Uterus (tissue), 4 donors: ENCODE measurements around the gene NHEJ1. TPM values are rescaled to one million over a fixed set of nuclear protein-coding genes. Genes with fewer than 3 reads are reported as not detected.
A peak's percentile ranks its signal among the peaks of the same experiment; 100 is the strongest.

ENCODE experiments used
- DNase-seq, 2 donors: peaks; one replicate each; pipeline ENCODE4 v3.0.0-alpha.2; 2019 to 2020
- H3K27ac ChIP-seq, 2 donors: fragments of 200-600 bp; sonication (generic); 1 replicate in 1 of 2; 2 replicates in 1 of 2; pipeline ENCODE4 v1.5.1; 2016 to 2018
- H3K27me3 ChIP-seq, 2 donors: fragments of 200-600 bp; sonication (generic); one replicate each; pipeline ENCODE4 v1.5.1; 2018 to 2019; ENCODE audit warnings: control low read depth in 1 of 2
- H3K36me3 ChIP-seq, 2 donors: fragments of 200-600 bp; sonication (generic); one replicate each; pipeline ENCODE4 v1.5.1; 2019; ENCODE audit warnings: control low read depth in 1 of 2
- H3K4me1 ChIP-seq, 2 donors: fragments of 200-600 bp; sonication (generic); one replicate each; pipeline ENCODE4 v1.5.1; 2018 to 2019; ENCODE audit warnings: control low read depth in 1 of 2
- H3K4me3 ChIP-seq, 2 donors: fragments of 200-600 bp; sonication (generic); 1 replicate in 1 of 2; 2 replicates in 1 of 2; pipeline ENCODE4 v1.5.1; 2018 to 2019; ENCODE audit warnings: mild to moderate bottlenecking in 1 of 2
- H3K9me3 ChIP-seq, 2 donors: fragments of 200-600 bp; sonication (generic); one replicate each; pipeline ENCODE4 v1.5.1; 2019; ENCODE audit warnings: control low read depth in 1 of 2
- POLR2A ChIP-seq, 2 donors: fragments of 450-650 bp; IDR thresholded peaks; one replicate each; pipeline ENCODE4 v1.6.1; 2016; ENCODE audit warnings: antibody characterized with exemption in 2 of 2, mild to moderate bottlenecking in 1 of 2, moderate library complexity in 1 of 2
- intact Hi-C: fragments of 100-400 bp; cut with DNase I; formaldehyde crosslinking; loops from one replicate; pipeline ENCODE4 v1.15.1; 2023; ENCODE audit warnings: low total_unique reads
- total RNA-seq, 4 donors: library from RNA; depleted of rRNA in 3 of 4; stranded (reverse); fragments of >200 nt in 3 of 4; gene quantifications; one replicate each; pipeline versions ENCODE4 v1.1.0 to v1.2.4, GENCODE V29; 2014 to 2023
- TF ChIP-seq, protein P1 (sequence below), 4 experiments: fragments of 200-600 bp in 2 of 4; fragments of 450-650 bp in 2 of 4; sonication (generic) in 2 of 4; IDR thresholded peaks; one replicate each; pipeline ENCODE4 v1.5.1; 2016 to 2019; ENCODE audit warnings: antibody characterized with exemption in 4 of 4, mild to moderate bottlenecking in 2 of 4, moderate library complexity in 1 of 4
- donor health status: DM: yes; HTN: yes; CAD: no.

NHEJ1 gene
- total RNA-seq, 4 donors from 2014 or later: 15.0 to 162 (median 18.1) TPM

GRCh38 chr2:219179601-219180465 lies 19.2 kb upstream of the NHEJ1 start:
- peaks cover 0 to 7% of the 10 kb centered on the region in 2 donors for H3K4me1 ChIP-seq
- H3K27me3 ChIP-seq: no peaks in the 10 kb centered on the region
- intact Hi-C loops: loop anchor here (5.0 kb wide), 1 partner anchor 37 kb away; the partner anchor contains the start of gene ABCB6
- TF ChIP-seq, protein P1, sequence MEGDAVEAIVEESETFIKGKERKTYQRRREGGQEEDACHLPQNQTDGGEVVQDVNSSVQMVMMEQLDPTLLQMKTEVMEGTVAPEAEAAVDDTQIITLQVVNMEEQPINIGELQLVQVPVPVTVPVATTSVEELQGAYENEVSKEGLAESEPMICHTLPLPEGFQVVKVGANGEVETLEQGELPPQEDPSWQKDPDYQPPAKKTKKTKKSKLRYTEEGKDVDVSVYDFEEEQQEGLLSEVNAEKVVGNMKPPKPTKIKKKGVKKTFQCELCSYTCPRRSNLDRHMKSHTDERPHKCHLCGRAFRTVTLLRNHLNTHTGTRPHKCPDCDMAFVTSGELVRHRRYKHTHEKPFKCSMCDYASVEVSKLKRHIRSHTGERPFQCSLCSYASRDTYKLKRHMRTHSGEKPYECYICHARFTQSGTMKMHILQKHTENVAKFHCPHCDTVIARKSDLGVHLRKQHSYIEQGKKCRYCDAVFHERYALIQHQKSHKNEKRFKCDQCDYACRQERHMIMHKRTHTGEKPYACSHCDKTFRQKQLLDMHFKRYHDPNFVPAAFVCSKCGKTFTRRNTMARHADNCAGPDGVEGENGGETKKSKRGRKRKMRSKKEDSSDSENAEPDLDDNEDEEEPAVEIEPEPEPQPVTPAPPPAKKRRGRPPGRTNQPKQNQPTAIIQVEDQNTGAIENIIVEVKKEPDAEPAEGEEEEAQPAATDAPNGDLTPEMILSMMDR (IDR thresholded peaks at IDR 0.05): no peak
- TF ChIP-seq POLR2A (IDR thresholded peaks at IDR 0.05): no peak
- DNase-seq: no peak
- no peaks in the 10 kb centered on the region for H3K9me3 ChIP-seq
- no peaks in the 10 kb centered on the region for H3K36me3 ChIP-seq
- H3K27ac ChIP-seq: no peak overlapping the region
- H3K4me3 ChIP-seq: no peak overlapping the region

DNA sequence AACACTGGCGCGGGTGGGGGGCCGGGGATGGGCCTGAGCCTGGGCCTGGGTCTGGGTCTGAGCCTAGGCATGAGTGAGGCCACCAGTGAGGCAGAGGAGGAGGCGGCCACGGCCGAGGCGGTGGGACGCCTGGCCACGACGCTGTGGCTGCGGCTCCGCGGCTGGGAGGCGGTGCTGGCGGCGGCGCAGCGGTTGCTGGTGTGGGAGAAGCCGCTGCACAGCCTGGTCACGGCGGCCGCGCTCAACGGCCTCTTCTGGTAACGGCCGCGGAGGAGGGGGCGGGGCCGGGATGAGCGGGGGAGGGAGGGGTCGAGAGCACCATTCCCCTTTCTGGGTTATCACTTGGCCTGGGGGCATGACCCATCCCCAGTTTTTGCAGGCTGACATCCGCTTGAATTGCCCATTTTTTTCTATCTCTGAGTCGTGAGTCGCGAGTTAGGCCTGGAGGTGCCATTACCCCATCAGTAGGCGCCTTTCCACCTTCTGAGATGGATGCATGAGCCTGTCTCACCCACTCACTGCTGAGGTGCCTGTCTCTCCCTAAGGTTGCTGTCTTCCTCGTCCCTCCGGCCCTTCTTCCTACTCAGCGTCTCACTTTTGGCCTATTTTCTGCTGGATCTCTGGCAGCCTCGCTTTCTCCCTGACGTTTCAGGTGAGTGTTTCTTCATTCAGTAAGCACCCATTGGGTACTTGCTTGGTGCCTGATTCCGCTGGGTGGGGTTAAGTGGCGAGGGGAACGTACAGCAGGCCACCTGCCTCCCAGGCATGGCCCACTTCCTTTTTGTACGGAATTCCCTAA lies 18.0 kb upstream of the NHEJ1 start:
- Histone ChIP-seq H3K4me3 (peak overlapping the region; percentile 82 to 83), H3K27ac (peak overlapping the region; percentile 97 to 98), H3K27me3 (no peaks in the 10 kb centered on the region), H3K9me3 (no peaks in the 10 kb centered on the region), H3K36me3 (no peaks in the 10 kb centered on the region), H3K4me1 (peaks cover 0 to 7% of the 10 kb centered on the region in 2 donors)
- DNase-seq: peak in 1 of 2 donors; percentile 49
- TF ChIP-seq, protein P1 (IDR thresholded peaks at IDR 0.05): no peak
- no peak for TF ChIP-seq POLR2A (IDR thresholded peaks at IDR 0.05)
- intact Hi-C loops: no loop called here

DNA sequence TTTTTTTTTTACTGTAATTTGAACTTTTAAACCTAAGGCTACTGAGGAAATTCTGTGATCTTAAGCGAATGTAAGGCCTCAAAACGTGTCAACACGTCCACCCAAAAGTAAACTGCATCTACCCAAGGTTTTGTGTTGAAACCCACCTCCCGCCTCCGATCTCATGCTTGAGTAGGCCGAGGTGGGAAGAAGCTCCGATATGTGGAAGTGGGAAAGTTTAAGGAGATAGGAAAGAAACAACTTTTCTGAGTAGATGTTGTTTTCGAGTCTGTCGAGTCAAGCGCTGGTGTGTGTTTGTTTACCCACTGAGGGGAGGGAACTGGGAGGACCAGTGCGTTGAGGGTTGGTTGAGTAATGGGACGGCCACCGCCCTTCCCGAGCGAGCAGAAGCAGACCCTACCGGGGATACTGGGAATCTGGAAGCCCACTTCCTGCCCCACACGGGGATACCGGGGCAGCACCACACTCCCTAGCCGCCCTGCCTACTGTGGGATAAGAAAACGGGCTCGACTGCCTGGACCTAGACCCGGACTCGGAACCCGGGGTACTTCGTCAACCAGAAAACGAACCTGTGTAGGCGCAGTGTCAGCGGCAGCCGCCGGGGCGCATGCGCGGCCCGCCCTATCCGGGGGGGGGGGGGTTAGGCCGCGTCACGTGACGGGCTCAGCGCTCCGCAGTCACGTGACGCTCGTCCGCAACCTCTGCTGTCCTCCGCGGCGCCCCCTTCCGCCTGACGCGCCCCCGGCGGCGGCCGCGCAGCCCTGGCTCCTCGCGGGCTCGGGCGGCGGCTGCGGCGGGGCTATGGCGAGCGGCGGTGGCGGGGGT lies 17.1 kb upstream of the NHEJ1 start, which contains the start of gene RETREG2:
TSS of gene RETREG2 (plus strand) at position 724 of the 825 bp plus-strand sequence. CDS start at position 802, 78 bp downstream.
- intact Hi-C loops: no loop called here
- TF ChIP-seq, protein P1 (IDR thresholded peaks at IDR 0.05): peak in 3 of 4 experiments; percentile 58 to 65 (median 58)
- TF ChIP-seq POLR2A (IDR thresholded peaks at IDR 0.05): peak; percentile 90 to 100
- H3K9me3 ChIP-seq: no peaks in the 10 kb centered on the region
- H3K4me3 ChIP-seq: peak within 1 kb of the TSS; percentile 82 to 83
- peaks cover 0 to 7% of the 10 kb centered on the region in 2 donors for H3K4me1 ChIP-seq
- H3K36me3 ChIP-seq: no peaks in the 10 kb centered on the region
- H3K27ac ChIP-seq: peak within 1 kb of the TSS; percentile 97 to 98
- no peaks in the 10 kb centered on the region for H3K27me3 ChIP-seq
- peak; percentile 87 to 88 for DNase-seq

DNA sequence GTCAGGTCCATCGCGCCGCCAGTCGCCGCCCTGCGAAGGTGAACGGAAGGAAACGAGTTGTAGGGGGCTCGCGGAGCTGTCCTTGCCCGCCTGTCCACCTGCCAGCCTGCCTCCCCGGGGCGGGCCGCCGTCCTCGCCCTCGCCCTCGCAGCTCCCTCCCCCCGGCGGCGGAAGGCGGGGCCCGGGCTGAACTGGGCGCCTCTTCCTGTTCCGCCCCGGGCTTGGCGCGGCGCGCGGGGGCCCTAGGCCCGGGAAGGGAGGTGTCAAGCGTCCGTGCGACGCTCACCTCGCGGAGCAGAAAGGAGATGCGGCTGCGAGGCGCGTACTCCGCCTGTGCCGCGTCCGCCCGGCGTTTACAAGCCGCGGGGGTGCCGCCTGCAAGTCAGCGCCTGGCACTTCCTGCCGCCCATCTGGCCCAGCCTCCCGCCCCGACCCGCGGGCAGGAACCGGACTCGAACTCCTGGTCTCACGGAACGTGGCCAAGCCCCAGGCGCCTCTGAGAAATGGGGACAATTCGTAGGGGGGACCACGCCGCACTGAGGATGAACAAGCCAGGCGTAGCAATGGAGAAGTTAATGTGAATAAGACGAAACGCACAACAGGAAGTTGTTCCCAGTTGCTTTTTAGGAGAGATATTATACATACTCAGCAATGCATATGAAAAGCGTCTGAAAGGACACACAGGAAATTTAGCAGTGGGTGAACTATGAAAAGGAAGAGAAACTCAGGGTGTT lies 16.4 kb upstream of the NHEJ1 start, which contains the start of gene CNPPD1:
TSS of gene CNPPD1 (minus strand) at position 108 of the 734 bp plus-strand sequence. CDS start at position 11, 97 bp downstream.
- peak within 1 kb of the TSS; percentile 82 to 83 for H3K4me3 ChIP-seq
- no peaks in the 10 kb centered on the region for H3K9me3 ChIP-seq
- H3K36me3 ChIP-seq: no peaks in the 10 kb centered on the region
- H3K4me1 ChIP-seq: peaks cover 0 to 7% of the 10 kb centered on the region in 2 donors
- H3K27ac ChIP-seq: peak within 1 kb of the TSS; percentile 97 to 98
- DNase-seq: peak; percentile 82 to 88
- H3K27me3 ChIP-seq: no peaks in the 10 kb centered on the region
- intact Hi-C loops: no loop called here
- TF ChIP-seq, protein P1 (IDR thresholded peaks at IDR 0.05): peak in 1 of 4 experiments; percentile 13
- TF ChIP-seq POLR2A (IDR thresholded peaks at IDR 0.05): peak; percentile 91 to 99
